ENCODE data around the gene PASD1.

Gene PASD1

DNA sequence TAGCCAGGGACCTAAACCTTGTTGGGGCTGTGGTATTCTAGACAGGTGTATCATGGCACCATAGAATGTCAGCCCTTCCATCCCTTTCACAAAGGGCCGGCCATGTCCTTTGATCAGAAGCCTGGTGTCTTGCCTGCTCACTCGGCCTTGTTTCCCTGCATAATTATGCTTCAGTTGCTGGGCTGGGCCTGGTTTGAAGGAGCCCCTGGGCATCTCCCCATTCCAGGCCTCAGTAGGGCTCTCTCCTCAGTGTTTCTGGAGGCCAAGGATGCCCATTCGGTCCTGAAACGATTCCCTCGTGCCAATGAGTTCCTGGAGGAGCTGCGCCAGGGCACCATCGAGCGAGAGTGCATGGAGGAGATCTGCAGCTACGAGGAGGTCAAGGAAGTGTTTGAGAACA lies 136.3 kb downstream of the PASD1 start:
- no peak for DNase-seq (ENCODE audit: low read depth, low spot score)
- H3K27ac ChIP-seq: no peak overlapping the region

DNA sequence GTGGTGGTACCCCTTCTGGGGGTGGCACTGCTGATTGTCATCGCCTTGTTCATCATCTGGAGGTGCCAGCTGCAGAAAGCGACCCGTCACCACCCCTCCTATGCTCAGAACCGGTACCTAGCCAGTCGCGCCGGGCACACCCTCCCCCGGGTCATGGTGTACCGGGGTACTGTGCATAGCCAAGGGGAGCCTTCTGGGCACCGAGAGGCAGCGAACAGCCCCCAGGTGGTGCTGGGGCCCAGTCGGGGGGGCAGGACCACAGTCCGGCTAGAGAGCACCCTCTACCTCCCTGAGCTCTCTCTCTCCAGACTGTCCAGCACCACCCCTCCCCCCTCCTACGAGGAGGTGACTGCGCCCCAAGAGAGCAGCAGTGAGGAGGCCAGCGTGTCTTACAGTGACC lies 137.1 kb downstream of the PASD1 start:
- DNase-seq (ENCODE audit: low read depth, low spot score): no peak
- H3K27ac ChIP-seq: no peak overlapping the region

DNA sequence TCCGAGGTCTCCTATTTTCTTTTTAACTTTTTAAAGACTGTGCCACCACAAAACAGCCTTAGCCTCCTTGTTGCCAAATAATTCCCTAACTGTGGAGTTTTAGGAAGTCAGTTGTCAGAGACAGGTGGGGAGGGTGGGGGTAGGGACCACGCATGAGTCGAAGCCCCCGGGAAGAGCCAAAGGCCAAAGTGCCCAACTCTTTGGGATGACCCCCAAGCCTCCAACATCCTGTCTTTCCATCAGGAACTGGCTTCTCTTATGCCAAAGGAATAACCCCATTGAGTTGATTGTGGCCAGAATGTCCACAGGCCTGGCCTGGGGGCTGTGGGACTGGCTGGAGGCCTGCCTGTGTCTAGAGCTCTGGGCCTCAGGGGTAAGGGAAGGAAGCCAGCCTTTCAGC lies 137.6 kb downstream of the PASD1 start:
- no peak for DNase-seq (ENCODE audit: low read depth, low spot score)

DNA sequence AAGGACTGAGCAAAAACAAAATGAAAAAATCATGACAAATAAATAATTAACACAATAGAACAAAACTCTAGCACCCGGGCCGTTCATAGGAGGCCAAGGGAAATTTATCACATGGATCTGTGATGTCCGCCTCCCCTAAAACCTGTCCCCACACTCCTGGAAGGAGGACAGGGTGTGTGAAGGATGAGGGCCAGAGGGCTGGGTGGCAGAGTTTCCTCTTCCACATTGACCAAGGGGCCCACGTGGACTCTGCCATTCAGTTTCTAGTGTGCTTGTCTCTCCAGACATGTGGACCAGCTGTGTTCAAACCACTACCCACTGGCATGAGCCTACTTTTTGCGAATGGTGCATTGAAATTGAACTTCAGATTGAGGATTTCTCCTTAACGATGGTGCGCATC lies 138.1 kb downstream of the PASD1 start:
- no peak overlapping the region for H3K27ac ChIP-seq
- no peak for DNase-seq (ENCODE audit: low read depth, low spot score)

More for the DNA sequence above, 137.6 kb downstream of the PASD1 start:
- no peak overlapping the region for H3K27ac ChIP-seq

DNA sequence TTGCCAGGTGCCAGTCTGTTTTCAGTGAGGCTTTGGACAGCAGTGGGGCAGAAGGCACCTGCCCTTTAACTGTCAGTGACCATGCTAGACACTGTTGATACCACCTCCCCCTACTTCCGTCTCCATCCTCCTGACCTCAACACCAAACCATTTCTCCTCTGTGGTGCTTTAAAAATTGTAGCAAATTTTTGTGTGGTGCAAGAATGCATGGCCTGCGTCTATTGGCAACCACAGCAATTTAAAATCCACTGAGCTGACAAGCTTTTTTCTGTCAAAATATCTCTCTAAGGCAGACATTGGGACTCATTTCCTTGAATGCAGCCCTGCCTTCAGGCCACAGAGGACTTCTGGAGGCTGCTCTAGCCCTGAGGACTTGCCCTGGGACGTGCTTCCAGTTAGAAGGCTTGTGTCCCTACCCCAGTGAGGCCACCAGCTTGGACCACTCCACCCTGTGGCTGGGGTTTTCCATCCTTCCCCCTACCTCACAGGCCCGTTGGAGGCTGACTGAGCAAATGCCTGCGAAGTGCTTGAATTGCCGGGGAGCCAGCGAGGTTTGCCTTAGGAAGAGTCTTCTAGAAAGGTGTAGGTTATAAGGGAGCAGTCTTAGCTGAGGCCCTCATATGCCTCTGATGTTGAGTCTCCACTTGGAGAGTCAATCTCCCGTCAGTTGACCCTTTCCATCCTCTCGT lies 138.7 kb downstream of the PASD1 start:
- no peak for DNase-seq (ENCODE audit: low read depth, low spot score)

DNA sequence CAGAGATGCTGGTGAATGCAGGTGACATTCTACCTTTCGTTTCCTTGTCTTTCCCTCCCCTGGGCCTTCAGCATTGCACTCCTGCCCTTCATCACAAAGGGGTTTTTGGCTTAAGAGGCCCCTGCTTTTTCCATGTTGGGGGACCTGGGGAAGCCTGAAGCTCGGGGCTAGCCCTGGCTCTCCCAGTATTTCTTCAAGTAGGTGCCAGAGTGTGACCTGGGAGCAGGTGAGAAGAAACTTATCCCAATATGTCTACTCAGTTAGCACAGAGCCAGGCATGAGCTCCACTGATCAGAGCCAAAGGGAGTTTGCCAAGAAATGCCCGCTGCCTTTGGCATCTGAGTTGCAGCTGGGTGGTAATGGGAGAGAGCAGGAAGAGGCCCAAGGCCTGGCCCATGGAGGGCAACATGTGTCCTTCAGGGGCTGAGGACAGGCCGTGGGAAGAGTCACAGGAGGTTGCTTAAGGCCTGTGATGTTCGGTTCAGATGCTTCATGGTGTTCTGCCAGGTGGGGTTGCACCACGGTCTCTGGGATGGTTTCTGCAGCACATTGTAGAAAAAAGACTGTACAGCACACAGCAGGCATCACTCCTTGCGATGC lies 139.4 kb downstream of the PASD1 start:
- H3K27ac ChIP-seq: no peak overlapping the region
- no peak for DNase-seq (ENCODE audit: low read depth, low spot score)

More for the DNA sequence above, 138.7 kb downstream of the PASD1 start:
- H3K27ac ChIP-seq: no peak overlapping the region

DNA sequence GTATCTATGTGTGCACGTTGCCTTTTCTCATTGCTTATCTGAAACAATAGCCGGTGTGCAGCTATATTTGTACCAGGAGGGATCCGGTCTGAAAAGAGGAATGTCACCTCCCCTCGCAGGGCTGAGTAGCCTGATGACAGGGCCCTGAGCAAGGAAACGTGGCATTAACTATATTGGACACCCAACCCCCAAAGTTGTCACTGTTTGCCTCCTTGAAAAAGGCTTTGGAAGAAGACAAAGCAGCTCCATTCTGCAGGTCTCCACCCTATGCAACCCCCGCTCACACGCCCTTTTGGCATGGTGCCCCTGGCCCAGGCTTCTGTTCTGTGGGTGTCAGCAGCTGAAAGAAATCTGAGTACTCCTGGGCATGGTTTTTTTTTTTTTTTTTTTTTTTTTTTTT lies 140.0 kb downstream of the PASD1 start:
- DNase-seq (ENCODE audit: low read depth, low spot score): no peak
- no peak overlapping the region for H3K27ac ChIP-seq

DNA sequence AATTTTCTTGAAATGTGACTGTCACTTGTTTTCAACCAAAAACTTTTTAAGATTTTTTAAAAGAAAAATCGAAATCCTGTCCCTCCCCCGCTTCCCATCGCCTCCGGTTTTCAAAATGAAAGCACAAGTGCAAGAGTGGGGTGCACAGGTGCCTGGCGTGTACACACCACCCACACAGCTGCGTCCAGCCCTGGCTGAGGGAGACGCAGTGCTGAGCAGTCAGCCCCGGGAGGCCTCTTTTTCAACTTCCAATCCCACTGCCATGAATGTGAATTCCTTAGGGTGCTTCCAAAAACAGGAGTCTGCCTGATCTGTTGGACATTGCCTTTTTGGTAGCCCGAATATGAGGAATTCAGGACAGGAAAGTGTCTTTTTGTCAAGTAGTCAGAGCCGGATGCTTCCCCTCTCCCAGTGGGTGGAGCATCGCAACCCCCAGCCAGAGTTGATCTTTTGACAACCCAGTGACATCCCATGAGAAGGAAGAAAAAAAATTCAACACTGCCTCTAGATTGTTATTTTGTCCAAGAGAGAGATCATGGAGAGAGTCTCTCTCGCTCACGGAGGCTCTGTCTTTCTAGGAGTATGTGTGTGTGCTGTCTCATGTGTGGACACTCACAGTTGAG lies 140.7 kb downstream of the PASD1 start:
- DNase-seq (ENCODE audit: low read depth, low spot score): no peak
- no peak overlapping the region for H3K27ac ChIP-seq

DNA sequence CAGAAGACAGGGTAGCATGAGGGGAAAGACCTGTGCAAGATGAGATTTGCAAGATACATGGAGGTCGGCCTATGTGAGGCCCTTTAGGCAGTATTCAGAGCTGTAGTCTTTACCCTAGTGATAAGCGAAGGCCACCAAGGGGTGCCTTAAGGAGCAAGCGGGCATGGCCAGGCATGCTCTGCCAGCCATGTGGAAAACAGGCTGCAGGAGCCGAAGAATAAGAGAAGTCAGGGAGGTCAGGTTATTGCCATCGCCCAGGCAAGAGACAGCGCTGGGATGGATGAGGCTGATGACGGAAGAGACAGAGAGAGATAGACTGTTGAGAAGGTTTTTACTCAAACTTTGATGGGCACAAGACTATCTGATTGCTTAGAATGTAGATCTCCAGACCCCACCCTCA lies 145.3 kb downstream of the PASD1 start:
- DNase-seq (ENCODE audit: low read depth, low spot score): no peak
- H3K27ac ChIP-seq: no peak overlapping the region

DNA sequence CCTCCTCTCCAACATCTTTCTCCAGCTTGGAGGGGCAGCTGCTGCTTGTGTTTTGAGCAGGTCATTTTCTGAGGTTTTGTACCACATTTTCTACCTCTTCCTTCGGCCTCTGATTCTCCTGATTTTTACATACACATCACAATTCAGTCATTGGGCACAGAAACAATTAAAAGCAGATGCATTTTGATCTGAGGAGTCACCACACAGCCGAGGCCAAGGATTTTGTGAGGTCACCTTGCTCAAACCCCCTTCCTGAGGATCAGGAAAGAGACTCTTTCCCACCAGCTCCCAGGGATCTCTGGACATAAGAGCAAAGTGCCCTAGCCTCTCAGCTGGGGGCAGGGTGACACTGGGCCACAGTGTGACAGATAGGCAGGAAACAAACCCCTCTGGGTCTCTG lies 147.0 kb downstream of the PASD1 start:
- no peak overlapping the region for H3K27ac ChIP-seq
- no peak for DNase-seq (ENCODE audit: low read depth, low spot score)

DNA sequence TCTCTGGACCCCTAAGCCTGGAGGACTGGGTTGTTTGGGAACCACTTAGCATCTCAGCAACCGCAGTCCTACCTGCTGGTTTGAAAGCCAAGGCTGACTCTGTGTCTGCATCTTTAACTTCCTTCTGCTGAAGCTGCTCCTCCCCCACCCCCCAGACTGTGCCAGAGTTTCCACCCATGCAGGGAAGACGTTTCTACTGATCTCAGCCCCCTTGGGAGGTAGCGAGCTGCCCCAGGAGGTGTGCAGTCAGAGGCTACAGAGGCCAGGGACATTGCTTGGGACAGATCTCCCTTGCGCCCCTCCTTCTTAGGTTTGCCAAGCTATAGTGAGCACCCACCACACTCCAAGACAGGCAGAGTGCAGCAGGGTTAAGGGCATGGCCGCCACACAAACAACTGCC lies 147.7 kb downstream of the PASD1 start:
- DNase-seq (ENCODE audit: low read depth, low spot score): no peak
- no peak overlapping the region for H3K27ac ChIP-seq

DNA sequence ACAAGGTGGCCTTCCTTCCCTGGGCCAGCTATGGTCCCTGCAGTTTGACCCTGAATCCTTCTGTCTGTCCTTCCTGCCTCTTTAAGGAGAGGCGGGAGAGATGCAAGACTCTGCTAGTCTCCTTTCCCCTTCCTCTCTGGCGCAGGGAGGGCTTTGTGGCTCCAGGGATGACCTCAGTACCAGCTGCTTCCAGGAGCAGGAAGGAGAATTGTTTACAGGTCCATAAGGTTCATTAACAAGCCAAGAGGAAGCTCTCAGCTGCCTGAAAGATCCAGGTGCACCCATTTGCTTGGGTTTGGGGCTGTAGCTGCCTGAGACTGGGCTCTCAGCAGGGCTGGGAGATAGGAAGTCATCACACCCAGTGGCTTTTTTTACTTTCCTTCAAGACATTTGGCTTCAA lies 148.3 kb downstream of the PASD1 start:
- H3K27ac ChIP-seq: no peak overlapping the region
- DNase-seq (ENCODE audit: low read depth, low spot score): no peak

DNA sequence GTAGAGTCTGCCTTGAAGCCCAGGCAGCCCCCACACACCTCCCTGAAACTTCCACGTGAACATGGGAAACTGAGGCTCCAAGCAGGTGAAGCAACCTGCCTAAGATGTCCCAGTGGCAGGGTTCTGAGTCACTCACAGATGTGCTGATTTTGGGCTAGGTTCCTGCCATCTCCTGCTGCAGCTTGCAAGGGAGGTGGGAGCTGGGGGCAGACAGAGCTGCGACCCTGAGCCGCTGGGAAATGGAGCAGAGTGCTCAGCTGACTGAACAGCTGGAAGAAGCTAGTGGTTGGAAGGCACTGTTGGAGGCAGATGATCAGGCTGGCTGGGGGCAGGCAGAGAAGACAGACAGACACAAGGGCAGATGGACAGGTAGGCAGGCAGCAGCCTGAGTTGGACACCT lies 148.8 kb downstream of the PASD1 start:
- H3K27ac ChIP-seq: no peak overlapping the region
- DNase-seq (ENCODE audit: low read depth, low spot score): no peak

DNA sequence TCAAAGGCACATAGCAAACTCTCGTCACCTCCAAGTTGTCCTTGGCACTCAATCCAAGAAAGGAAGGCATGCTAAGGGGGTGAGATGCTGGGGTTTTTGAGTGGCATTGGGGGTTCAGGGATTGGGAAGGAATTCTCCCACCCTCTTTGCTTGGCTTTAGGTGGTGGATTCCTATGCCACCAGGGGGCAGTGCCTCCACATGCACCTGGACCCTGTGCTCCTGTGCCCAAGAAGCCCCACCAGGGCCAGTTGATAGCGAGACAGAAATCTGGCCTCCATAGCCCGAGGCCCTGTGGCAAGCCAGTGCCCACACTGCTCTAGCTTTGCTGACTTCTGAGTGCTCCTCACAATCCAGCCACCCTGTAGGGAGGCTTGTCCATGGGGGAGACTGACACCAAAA lies 150.4 kb downstream of the PASD1 start:
- no peak overlapping the region for H3K27ac ChIP-seq
- DNase-seq (ENCODE audit: low read depth, low spot score): no peak

DNA sequence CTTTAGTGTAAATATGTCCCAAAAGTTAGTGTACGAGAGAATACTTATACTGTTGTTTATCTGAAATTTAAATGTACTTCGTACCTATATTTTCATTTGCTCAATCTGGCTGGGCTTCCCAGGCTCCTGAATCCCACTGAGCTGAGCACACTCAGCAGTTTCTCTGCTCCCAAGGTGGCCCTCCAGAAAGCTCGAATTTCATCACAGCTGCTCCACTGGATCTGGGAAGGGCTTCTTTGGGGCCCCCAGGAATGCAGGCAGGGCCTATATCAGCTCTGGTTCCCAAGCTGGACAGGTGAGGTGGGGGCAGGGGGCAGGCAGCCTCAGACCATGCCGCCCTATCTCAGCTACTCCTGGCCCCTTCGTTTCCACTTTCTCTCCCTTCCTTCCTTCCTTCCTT lies 150.9 kb downstream of the PASD1 start:
- no peak for DNase-seq (ENCODE audit: low read depth, low spot score)
- H3K27ac ChIP-seq: no peak overlapping the region

DNA sequence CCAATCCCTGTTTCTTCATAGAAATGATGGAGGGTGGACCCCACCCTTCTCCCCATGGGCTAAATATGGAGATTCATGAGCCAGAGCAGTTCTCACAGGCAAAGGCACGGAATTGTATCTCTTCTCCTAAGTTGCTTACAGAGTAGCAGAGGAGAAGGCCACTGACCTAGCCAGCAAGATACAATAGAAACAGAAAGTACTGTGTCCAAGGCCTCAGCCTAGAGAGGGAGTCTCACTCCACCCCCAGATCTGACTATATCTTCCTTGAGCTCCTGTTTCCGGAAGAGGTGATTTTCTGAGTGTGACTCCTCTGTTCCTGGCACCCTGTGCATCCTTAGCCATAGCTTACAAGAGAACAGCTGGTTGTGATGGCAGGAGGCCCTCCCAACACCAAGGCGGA lies 152.3 kb downstream of the PASD1 start, which contains the start of gene FATE1:
Gene FATE1 (plus strand): TSS at position 284 of the 400 bp plus-strand sequence. CDS start 85 bp downstream, at position 369.
- H3K27ac ChIP-seq: no peak within 1 kb of the TSS
- DNase-seq (ENCODE audit: low read depth, low spot score): no peak

DNA sequence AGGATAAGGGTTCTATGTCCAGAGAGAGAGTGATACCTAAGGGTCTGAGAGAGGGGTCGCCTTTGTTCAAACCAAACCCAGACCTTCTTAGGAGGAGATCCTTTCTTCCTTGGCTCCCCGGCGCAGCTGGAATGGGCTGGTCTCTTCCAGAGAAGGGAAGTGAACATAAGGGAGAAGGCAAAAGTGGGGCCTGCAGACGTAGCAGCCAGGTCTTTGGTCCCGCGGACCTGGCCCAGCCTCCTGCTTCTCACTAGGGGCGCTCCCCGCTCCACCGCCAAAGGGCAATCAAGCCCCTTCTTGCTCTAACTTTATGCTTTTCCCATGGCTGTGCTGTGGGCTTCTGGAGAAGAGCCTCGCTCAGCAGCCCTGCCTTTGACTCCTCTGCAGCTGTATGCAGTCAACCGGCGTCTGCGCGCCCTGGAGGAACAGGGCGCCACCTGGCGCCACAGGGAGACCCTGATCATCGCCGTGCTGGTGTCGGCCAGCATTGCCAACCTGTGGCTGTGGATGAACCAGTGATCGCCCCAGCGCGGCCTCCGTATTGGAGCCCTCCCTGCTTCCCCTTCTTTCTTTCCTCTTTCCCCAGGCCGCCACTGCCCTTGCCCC lies 158.9 kb downstream of the PASD1 start:
- DNase-seq (ENCODE audit: low read depth, low spot score): no peak
- no peak overlapping the region for H3K27ac ChIP-seq

DNA sequence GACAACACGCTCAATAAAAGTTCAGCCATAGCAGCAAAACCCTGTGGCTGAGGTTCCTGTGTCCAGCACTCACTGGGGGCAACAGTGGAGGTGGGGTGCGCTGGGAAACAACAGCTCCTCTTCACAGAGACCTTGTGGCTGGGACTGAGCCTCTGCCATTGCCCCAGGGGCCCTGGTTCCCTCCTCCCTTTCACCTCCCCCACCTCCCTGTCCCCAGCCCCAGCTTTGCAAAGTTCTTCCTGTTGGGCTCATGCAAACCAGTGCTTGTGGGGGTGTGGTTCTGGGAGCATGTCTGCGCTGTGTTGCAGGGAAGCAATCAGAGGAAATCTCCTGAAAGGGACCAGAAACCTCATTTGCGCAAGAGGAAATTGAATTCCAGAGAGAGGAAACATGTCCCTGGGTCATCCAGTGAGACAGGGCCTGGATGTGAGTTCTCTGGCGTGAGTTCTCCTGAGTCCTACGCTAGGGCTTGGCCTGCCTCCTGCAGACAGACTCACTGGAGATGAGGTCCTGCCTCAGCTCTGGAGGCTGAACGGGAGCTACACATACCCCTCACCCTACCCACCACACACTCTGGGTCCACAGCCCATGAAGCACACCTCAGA lies 159.8 kb downstream of the PASD1 start:
- no peak overlapping the region for H3K27ac ChIP-seq
- no peak for DNase-seq (ENCODE audit: low read depth, low spot score)

DNA sequence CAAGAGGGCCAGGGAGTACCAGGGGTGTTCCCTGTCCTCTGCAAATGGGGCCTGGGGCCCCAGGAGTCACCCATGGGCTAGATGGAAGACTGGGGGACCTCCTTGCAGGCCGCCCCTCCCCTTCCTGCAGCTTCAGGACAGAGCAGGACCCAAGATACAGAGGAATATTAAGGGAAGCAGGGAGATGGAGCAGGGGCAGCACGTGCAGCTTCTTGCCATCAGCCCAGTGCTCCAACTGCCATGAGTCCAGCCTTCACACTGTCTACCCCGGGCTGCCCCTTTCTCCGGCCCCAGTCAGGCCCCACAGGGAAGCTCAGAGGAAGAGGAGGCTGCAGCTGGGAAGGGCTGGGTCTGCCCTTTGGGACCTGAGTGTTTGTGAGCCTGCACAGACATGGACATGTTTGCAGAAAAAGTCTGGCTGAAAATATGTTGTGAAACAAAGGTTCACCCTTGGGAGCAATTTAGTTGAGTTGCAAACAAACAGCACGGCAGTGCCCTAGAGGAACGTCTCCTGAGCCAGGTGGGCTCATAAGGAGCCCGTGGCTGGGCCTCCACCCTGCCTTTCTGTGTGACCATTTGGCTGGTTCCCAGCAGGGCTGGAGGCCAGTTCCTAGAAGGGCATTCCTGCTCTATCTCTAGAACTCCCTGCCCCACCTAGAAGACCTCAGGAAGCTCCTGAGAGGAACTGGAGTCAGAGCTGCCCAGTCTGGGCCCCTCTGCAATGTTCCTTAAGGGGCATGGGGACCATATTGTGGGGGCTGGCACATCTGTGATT lies 161.3 kb downstream of the PASD1 start:
- H3K27ac ChIP-seq: no peak overlapping the region
- DNase-seq (ENCODE audit: low read depth, low spot score): no peak

DNA sequence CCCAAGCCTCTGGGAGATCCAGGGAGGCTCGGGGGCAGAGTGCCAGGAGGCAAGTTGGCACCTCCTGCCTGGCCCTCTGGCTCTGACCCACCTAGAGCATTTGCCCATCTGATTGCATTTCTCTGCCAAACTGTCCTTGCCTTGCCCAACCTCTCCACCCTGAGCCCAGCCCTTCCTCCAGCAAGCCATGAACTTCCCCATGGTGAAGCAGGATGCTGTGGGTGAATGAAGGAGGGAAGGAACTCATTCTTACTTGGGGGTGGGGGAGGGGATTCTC lies 161.8 kb downstream of the PASD1 start:
- no peak for DNase-seq (ENCODE audit: low read depth, low spot score)
- H3K27ac ChIP-seq: no peak overlapping the region
